Activated naive CD4-positive, alpha-beta T cell treated with Interleukin-2 at 50 U/mL for 16 hours (primary cell): ENCODE measurements around the gene EPHA8.

Experiments
- DNase-seq: peaks from one replicate; pipeline ENCODE4 v3.0.0-alpha.2; 2020

EPHA8 gene

GRCh38 chr1:22562584-22563583 is at the start of gene EPHA8:
EPHA8 (plus strand) TSS chr1:22563489; CDS start chr1:22563636, 147 bp downstream.
- no peak for DNase-seq

GRCh38 chr1:22516906-22517571 is 46.2 kb upstream of the EPHA8 start:
- DNase-seq = no peak

GRCh38 chr1:22517956-22518355 is 45.3 kb upstream of the EPHA8 start:
- DNase-seq = no peak

- DNase-seq = no peak
These were observed 44.9 kb upstream of the EPHA8 start for GRCh38 chr1:22518379-22518778.

GRCh38 chr1:22520871-22521270 is 42.4 kb upstream of the EPHA8 start:
- no peak for DNase-seq

- no peak for DNase-seq
These were observed 41.6 kb upstream of the EPHA8 start for GRCh38 chr1:22521692-22522091.

- DNase-seq = no peak
These were observed 41.0 kb upstream of the EPHA8 start for GRCh38 chr1:22522221-22522743.

GRCh38 chr1:22524481-22524880 is 38.8 kb upstream of the EPHA8 start:
- DNase-seq = no peak

GRCh38 chr1:22525211-22525610 is 38.1 kb upstream of the EPHA8 start:
- no peak for DNase-seq

GRCh38 chr1:22525646-22526045 is 37.6 kb upstream of the EPHA8 start:
- no peak for DNase-seq

- DNase-seq = no peak
These were observed 37.2 kb upstream of the EPHA8 start for GRCh38 chr1:22526098-22526497.

GRCh38 chr1:22526677-22527076 is 36.6 kb upstream of the EPHA8 start:
- no peak for DNase-seq

GRCh38 chr1:22527122-22527521 is 36.2 kb upstream of the EPHA8 start:
- no peak for DNase-seq

GRCh38 chr1:22527555-22528296 is 35.6 kb upstream of the EPHA8 start:
- DNase-seq = no peak

GRCh38 chr1:22528451-22528850 is 34.8 kb upstream of the EPHA8 start:
- DNase-seq = no peak

GRCh38 chr1:22529901-22530621 is 33.2 kb upstream of the EPHA8 start:
- DNase-seq = no peak

- DNase-seq = no peak
These were observed 32.6 kb upstream of the EPHA8 start for GRCh38 chr1:22530715-22531114.

GRCh38 chr1:22531251-22531650 is 32.0 kb upstream of the EPHA8 start:
- DNase-seq = no peak

GRCh38 chr1:22533244-22533895 is 29.9 kb upstream of the EPHA8 start:
- DNase-seq = no peak

GRCh38 chr1:22534951-22535350 is 28.3 kb upstream of the EPHA8 start:
- no peak for DNase-seq

- DNase-seq = no peak
These were observed 27.9 kb upstream of the EPHA8 start for GRCh38 chr1:22535399-22535798.

GRCh38 chr1:22536506-22536905 is 26.8 kb upstream of the EPHA8 start:
- DNase-seq = no peak
